HG02763 (cell line): ENCODE data around the gene ZNF514.
A peak's percentile ranks its signal among the peaks of the same experiment; 100 is the strongest.
"Not testable (repeated sequence)": the region's sequence is repeated elsewhere in the genome, so short reads cannot be mapped to it uniquely, and the experiment has no call there.

Source experiments
- ATAC-seq: cut with Tn5 transposase; IDR thresholded peaks from one replicate; pipeline ENCODE4 v1.9.1; 2021; ENCODE audit warnings: mild to moderate bottlenecking, moderate library complexity; ENCODE audit not compliant: unreplicated experiment

ZNF514 gene

DNA sequence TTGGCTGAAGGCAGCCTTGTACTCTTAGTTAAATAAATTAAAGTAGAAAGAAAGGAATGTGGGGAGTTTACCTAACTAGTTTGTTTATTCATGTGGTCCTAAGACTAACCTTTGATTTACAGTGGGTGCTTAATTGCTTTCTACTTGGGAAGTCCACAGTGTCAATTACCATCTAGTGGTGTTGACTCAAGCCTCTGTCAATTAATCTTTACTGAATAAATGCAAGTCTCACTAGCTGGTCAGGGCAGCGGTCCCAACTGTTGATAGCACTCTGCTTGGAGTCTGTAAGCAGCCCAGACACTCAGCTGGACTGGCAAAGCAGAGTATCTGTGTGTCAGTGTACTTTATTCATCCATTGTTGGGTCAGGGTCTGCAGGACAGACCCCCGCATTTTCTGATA lies 15.8 kb downstream of the ZNF514 start:
- no peak for ATAC-seq

GRCh38 chr2:95138702-95139101 lies 20.9 kb downstream of the ZNF514 start:
- no peak for ATAC-seq

- no peak for ATAC-seq
Observed at GRCh38 chr2:95122197-95122551, 37.5 kb downstream of the ZNF514 start.

GRCh38 chr2:95121407-95122196 lies 38.0 kb downstream of the ZNF514 start, which contains the start of gene MRPS5:
Gene MRPS5 (minus strand): TSS chr2:95121808. CDS start chr2:95121791, 17 bp downstream.
- peak; percentile 91 for ATAC-seq

GRCh38 chr2:95121093-95121406 lies 38.6 kb downstream of the ZNF514 start:
- ATAC-seq: no peak

DNA sequence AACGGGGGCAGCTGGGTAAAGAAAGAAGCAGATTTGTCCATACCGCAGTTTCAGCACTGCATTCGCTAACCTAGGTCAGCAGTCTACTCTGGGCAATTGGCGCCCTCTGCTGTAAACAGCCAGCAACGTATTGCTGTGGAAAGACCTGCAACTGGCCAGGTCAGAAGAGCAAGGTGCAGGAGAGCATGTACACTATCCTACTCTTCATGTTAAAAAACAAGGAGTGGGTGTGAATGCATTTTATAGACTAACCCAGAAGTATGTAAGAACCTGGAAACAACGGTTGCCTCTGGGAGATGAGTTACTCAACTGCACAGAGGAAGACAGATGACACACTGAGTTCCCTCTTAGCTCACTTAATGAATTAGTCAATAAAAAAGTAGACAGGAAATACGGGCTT lies 44.2 kb downstream of the ZNF514 start:
- ATAC-seq: peak; percentile 89

DNA sequence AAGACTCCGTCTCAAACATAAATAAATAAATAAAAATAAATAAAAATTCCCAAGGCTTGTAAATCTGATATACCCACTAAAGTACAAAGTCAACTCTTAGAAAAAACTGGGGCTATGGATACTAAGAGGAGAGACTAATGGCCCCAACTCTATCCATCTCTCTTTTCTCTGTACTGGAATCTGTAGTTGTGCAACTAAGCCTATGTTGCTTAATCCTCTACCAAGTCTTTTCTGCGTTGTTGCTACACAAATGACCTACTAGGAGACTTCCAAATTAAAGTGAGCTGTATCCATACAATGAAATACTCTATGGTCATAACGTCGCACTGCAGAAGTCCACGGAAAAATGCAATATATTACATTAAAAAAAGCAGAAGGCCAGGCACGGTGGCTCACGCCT lies 46.2 kb downstream of the ZNF514 start:
- no peak for ATAC-seq

- no peak for ATAC-seq
Observed at GRCh38 chr2:95110395-95110794, 49.3 kb downstream of the ZNF514 start.

DNA sequence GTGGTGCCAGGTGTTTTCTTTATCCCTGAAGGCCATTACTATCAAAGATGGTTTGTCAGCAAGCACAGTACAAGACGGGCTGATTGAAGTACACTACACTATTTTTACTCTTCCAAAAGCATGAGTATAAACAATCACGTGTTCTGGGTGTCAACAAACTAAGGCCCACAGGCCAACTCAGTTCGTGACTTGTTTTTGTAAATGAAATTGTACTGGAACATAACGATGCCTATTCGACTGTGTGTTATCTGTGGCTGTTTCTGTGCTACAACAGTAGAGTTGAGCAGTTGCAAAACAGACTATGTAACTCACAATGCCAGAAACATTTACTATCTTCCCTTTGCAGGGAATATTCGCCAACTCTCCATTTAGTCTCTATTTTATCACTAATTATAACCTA lies 50.4 kb downstream of the ZNF514 start:
- ATAC-seq: no peak

- no peak for ATAC-seq
Observed at GRCh38 chr2:95106081-95106480, 53.6 kb downstream of the ZNF514 start.

DNA sequence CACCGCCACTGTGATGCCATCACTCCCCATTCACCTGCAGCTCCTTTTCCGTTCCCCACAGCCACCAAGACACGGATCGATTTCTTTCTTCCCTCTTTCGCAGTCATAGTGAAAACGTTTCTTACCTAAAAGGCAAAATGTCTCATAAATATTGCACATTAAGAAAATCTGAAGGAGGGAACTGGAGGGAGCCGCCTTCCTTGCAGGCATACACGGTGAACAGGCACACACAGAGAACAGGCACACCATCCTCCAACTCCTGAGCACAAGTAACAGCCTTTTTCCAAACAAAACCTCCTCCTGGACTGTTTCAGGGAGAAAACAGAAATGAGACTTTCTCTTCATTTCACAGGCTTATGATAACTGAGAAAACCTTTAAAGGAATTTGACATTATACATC lies 55.0 kb downstream of the ZNF514 start:
- ATAC-seq: no peak

DNA sequence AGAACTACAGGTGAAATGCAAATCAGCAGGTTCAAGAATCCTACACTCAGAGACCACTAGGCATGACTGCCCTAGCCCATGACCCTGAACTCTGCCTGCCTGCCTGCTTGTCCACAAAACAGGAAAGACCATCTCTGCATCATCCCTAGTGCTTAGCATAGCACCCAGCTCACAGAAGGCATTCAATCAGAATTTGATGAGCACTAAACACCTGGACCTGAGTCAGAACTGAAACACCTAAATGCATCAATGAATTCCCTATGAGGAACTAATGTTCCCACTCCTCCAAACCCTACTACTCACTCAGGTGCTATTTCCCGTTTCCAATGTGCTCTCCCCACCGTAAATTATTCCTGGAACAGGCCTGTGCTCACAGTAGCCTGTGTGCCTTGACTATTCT lies 59.7 kb downstream of the ZNF514 start:
- no peak for ATAC-seq

- not testable (repeated sequence) for ATAC-seq
Observed at GRCh38 chr2:95098273-95098672, 61.4 kb downstream of the ZNF514 start.
